HTR-8/SVneo (cell line): ENCODE data around the gene TMEM219.

Experiments used
- DNase-seq: peaks from one replicate; pipeline ENCODE4 v3.0.0; 2011; ENCODE audit warnings: low spot score, mixed read lengths; ENCODE audit not compliant: insufficient read length
- FAIRE-seq: peaks from 2 replicates; lab custom pipeline; 2011; peaks lifted over from hg19 to GRCh38; lab: Jason Lieb, UNC

TMEM219 gene

GRCh38 chr16:29978564-29979270 lies 16.8 kb downstream of the TMEM219 start:
- DNase-seq (no peak), FAIRE-seq (no peak)

GRCh38 chr16:29982560-29983419 lies 20.9 kb downstream of the TMEM219 start:
- FAIRE-seq: no peak
- DNase-seq: no peak

- DNase-seq (no peak), FAIRE-seq (no peak)
Observed at GRCh38 chr16:29983420-29984136, 21.7 kb downstream of the TMEM219 start.

GRCh38 chr16:29984137-29984763 lies 22.4 kb downstream of the TMEM219 start:
- no peak for FAIRE-seq
- no peak for DNase-seq

- FAIRE-seq (no peak), DNase-seq (no peak)
Observed at GRCh38 chr16:29984764-29985147, 22.9 kb downstream of the TMEM219 start.

- no peak for DNase-seq
- no peak for FAIRE-seq
Observed at GRCh38 chr16:29985271-29985811, 23.5 kb downstream of the TMEM219 start.

- no peak for DNase-seq
- no peak for FAIRE-seq
Observed at GRCh38 chr16:29986231-29986630, 24.4 kb downstream of the TMEM219 start.

GRCh38 chr16:29986931-29987330 lies 25.1 kb downstream of the TMEM219 start:
- DNase-seq: no peak

GRCh38 chr16:29987371-29988085 lies 25.6 kb downstream of the TMEM219 start:
- no peak for FAIRE-seq
- DNase-seq: no peak

More at GRCh38 chr16:29986931-29987330, 25.1 kb downstream of the TMEM219 start:
- no peak for FAIRE-seq

GRCh38 chr16:29988346-29989075 lies 26.6 kb downstream of the TMEM219 start:
- DNase-seq (no peak), FAIRE-seq (no peak)

- FAIRE-seq: no peak
- no peak for DNase-seq
Observed at GRCh38 chr16:29989111-29989858, 27.4 kb downstream of the TMEM219 start.

GRCh38 chr16:29990034-29990433 lies 28.2 kb downstream of the TMEM219 start:
- DNase-seq: no peak
- no peak for FAIRE-seq

- no peak for FAIRE-seq
- no peak for DNase-seq
Observed at GRCh38 chr16:29990883-29991570, 29.1 kb downstream of the TMEM219 start.

- DNase-seq (no peak), FAIRE-seq (no peak)
Observed at GRCh38 chr16:29991571-29991904, 29.7 kb downstream of the TMEM219 start.

GRCh38 chr16:29992344-29992967 lies 30.6 kb downstream of the TMEM219 start:
- no peak for DNase-seq
- no peak for FAIRE-seq

GRCh38 chr16:29993191-29993902 lies 31.5 kb downstream of the TMEM219 start:
- no peak for FAIRE-seq

More at GRCh38 chr16:29993191-29993902, 31.5 kb downstream of the TMEM219 start:
- DNase-seq: no peak
